NAMALWA (cell line): ENCODE results near the gene OR7A10.

Experiments used
- DNase-seq: peaks from one replicate; pipeline ENCODE4 v3.0.0-alpha.2; 2015; ENCODE audit warnings: low spot score

Gene OR7A10

DNA sequence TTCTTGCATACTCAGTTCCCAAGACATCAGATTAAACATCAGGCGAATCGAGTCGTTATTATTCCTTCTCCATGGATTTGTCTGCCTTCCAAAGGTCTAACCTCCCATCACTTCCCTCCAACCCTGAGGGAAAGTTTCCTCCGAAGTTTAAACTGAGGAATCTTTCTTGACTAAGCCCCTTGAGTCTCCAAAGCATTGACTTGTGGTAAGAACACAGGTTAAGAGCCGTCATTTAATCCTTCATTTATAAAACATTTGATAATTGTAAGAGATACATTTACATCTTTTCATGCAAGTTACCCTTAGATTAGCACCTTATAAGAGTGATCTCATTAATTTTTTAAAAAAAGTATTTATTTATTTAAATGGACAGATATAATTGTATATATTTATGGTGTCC lies at the start of gene OR7A10:
TSS of gene OR7A10 (minus strand) at position 101 of the 400 bp plus-strand sequence. CDS start 7,045 bp downstream, outside the sequence.
- DNase-seq, result no peak

DNA sequence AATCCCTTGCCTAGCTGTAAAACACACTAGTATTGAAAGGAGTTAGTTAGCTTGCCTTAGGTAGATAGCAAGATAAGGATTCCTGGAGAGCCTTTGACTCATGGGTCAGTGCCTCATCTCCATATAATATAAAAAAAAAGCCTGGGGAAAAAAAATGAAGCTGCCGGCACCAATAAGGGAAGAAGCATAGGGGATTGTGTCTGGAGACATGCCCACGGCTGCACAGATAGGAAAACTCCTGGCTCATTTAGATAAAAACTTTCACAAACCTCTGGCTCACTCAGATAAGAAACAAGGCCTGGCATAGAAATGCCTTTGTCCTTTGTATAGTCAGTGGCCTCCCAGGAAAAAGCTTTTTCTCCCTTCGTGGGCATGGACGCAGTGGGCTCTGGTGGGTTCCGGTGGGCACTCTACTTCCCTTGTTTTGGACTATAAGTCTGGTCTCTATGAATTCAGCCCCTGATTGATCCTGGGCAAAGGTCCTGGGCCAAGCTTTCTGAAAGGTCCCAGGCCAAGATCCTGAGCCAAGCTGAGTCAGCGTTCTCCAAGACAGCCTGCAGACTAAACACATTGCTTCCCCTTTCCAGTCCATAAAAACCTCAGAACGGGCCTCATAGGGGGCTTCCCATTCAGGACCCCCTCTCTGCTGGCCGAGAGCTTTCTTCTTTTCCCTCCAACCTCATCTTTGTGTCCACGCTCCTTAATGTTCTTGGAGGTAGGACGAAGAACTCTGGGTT lies 42.1 kb upstream of the OR7A10 start:
- DNase-seq, result no peak

DNA sequence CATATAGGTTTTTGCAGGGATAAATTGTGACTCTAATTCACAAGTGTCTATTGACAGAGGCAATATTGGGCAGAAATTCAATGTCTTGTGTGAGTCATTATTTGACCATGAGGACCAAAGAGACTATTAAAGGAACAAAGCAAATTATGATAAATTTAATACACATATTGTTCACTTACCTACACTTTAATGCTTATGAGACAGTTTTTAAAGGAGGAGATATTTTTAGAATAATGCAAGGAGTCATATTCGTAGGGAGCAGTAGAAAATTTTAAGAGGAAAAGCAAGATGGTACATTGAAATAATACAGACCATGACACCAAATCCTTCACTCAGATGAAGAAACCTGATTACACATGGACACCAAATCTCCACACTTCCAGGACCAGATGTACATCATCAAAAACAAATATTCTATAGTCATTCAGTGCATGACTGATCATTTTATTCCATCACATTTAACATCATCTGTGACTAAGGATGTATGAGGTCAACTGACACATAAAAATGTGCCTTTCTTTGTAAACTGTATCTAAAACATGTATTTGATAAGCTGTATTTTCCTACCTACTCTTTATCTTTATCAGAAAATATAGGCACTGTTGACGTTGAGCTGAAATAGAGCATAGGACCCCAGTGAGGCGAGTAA lies 41.4 kb upstream of the OR7A10 start:
- DNase-seq, result no peak

DNA sequence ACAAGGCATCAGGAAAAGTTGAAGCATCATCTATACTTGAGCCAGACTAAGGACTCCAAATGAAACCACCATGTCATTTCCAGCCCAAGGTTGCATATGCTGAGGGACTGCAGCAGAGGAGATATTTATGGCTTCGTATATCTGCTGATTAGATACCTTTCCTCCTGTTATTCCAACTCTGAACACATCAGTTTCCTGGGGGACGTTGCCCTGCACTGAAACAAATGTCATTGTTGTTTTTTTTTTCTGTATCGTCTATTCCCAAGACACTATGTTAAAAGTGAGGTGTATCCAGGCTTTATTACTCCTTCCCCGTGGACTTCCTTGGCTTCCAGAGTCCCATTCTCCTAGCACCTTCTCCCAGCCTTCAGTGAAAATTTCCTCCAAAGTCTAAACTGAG lies 37.3 kb upstream of the OR7A10 start, which contains the start of gene OR7A17:
TSS of gene OR7A17 (minus strand) at position 101 of the 400 bp plus-strand sequence. CDS start 4,777 bp downstream, outside the sequence.
- DNase-seq, result no peak

DNA sequence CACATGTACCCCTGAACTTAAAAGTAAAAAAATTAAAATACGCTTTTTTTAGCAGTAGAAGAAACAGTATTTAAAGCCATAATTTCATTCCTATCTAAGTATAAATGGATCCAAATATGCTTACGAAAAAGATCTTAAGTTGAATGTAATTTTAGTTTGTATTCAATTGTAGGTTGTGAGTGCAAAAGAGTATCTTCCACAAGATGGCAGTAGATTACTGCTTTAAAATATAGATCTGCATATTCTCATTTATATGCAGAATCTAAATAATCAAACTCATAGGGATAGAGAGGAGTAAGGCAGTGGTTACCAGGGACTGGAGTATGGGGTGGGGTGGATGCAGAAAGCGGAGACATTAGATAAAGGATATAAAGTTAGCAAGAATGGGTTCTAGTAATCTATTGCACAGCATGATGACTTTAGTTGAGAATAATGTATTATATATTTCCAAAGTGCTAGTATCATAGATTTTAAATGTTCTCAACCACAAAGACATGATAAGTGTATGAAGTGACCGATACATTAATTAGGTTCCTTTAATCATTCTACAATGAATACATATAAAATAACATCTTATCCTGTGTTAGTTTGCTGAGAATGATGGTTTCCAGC lies 23.0 kb upstream of the OR7A10 start:
- DNase-seq, result peak; percentile 36

DNA sequence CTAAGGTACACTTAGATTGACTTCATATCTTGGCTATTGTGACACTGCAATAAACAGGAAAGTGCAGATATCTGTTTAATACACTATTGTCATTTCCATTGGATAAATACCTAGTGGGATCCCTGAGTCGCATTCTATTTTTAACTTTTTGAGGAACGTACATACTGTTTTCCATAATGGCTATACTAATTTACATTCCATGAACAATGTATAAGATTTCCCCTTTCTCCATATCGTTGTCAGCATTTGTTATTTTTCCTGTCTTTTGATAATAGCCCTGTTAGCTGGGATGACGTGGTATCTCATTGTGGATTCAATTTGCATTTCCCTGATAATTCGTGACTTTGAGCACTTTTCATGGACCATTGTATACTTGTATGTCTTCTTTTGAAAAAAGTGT lies 19.8 kb upstream of the OR7A10 start:
- DNase-seq, result no peak

DNA sequence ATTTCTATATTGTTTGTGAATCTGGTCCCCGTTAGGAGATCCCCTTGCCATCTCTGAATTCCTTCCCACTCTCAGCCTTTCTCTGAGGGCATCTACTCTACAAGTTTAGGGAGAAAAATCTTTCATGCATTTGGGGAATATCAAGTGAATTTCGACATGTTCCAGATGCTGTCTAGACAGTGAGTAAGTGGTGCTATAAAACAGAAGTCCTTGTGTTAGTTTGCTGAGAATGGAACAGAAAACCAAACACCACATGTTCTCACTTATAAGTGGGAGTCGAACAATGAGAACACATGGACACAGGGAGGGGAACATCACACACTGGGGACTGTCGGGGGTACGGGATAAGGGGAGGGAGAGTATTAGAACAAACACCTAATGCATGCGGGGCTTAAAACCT lies 5.1 kb downstream of the OR7A10 start:
- DNase-seq, result no peak

DNA sequence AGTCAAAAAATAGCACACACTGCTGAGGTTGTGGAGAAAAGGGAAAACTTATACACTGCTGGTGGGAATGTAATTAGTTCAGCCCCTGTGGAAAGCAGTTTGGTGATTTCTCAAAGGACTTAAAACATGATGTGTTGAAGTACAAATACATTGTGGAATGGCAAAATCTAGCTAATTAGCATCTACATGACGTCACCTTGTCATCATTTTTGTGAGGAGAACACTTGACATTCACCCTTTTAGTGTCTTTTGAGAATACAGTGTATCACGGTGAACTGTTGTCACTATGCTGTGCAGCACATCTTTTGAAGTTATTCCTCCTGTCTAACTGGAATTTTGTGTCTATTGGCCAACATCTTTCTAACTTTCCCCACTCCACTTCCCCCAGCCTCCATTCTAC lies 5.6 kb downstream of the OR7A10 start:
- no peak for DNase-seq

DNA sequence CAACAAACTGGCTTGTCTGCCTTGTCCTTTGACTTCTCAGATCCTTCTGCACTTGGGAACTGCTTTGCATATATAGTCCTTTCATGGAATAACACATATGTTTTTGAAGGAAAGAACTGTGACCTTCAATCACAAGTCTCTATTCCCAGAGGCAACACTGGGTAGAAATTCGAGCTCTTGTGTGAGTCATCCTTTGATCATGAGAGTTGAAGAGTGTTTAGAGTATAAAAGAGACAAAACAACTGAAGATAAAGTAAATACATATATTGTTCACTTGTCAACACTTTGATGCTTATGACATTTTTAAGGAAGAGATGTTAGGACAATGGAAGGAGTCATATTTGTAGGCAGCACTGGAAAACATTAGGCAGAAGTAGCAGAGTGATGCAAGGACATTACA lies 8.5 kb downstream of the OR7A10 start:
- DNase-seq, result no peak

DNA sequence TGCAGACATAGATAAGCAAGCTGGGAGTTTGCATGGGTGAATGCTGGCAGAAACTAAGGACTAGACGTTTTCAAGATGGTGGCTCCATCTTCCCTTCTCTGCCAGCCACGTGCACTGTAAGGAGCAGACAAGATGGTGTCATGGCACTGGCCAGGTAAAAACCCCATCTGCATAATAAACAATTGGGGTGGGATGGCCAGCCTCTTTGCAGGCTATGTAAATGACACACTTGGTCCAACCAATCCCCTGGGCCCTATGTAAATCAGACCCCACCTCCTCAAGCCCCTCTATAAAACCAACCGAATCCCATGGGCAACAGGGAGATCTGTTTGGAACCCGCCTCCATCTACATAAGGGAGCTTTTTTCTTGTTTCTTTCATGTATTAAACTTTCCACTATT lies 11.3 kb downstream of the OR7A10 start:
- DNase-seq, result no peak

DNA sequence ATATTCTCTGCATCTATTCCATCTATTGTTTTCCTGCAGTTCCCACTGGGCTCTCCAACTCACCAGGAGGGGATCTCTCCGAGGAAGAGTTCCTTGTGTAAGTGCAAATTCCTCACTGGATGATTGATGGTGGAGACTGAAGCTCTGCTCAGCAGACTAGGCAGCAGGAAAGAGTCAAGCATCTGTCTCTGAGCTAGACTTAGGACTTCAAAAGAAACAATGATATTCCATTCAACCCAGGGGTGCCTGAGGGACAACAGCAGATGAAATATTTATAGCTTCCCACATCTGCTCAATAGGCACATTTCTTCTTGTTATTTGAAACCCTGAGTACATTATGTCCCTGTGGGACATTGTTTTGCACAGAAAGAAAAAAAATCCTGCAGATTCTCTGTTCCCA lies 13.7 kb downstream of the OR7A10 start, which contains the start of the genes OR7A5 and OR7C1:
TSS of gene OR7A5 (minus strand) at position 175 of the 400 bp plus-strand sequence. CDS start 6,944 bp downstream, outside the sequence.
TSS of gene OR7C1 (minus strand) at position 175 of the 400 bp plus-strand sequence. CDS start 35,049 bp downstream, outside the sequence.
- no peak for DNase-seq

DNA sequence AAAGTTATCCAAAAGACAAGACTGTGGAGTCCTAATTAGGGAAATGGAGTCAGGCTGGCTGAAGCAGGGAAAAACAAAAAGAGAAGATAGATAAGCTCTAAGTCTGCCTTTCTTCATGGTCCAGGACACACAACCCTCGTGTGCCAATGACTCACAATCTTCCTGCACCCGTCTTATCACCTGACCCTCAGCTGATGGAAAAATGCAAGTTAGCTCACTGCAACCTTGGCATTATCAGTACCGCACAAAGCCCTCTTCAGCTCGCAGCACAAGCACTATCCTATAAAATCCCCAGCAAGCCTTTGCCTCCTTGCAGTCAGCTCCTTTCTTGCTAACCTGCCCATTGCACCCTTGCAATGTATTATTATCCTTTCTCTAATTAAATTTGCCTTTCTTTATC lies 18.0 kb downstream of the OR7A10 start:
- peak; percentile 9 for DNase-seq

DNA sequence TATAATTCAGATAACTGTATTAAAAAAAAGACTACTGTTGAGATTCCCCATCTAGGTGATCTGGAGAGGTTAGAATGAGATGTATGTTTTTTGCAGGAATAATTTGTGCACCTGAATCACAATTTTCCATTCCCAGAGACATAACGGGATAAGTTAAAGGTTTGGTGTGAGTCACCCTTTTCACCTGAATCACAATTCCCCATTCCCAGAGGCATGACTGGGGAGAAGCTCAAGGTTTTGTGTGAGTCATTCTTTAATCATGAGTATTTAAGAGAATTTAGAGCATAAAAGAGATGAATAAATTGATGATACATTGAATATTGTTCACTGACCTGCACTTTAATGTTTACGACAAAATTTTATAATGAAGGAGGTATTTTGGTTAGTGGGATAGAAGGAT lies 22.7 kb downstream of the OR7A10 start:
- no peak for DNase-seq

DNA sequence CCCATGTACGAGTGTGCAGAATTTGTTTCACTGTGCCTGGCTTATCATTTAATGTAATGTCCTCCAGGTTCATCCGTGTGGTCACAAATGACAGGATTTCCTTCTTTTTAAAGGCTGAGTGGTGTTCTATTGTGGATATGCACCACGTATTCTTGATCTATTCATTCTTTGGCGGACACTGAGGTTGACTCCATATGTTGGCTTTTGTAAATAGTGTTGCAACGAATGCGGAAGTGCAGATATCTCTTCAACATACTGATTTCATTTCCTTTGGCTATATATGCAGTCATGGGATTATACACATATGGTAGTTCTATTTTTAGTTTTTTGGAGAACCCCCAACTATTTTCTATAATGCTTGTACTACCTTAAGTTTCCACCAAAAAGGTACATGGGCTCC lies 26.8 kb downstream of the OR7A10 start:
- DNase-seq, result no peak

DNA sequence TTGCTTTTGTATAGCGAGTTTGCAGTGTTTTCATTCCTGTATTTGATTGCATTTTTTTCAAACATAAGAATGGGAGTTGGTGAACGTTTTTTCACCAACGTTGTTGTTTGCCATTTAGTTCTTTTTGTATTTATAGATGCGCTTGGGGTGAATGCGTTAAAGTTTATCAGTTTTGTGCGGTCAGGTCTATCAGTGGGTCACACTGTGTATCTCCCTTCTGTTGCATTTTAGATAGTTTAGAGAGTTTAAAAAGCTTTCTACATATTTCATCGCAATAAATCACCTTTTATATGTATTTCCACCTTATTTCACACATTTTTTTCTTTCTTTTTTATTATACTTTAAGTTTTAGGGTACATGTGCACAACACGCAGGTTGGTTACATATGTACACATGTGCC lies 30.1 kb downstream of the OR7A10 start:
- DNase-seq, result no peak

DNA sequence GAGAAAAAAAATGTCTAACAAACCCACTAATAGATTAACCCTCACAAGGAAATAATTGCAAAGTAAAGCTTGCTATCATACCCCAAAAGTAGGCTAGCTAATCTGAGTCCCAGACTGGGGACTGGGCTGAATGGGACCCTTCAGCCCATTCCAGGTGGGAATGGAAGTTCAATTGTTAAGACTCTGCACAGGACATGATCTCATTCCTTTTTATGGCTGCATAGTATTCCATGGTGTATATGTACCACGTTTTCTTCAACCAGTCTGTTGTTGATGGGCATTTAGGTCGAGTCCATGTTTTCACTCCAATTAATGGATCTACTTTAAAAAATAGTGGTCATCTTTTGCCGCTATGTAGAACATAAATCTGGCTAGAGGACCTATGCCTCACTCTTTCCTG lies 31.7 kb downstream of the OR7A10 start:
- DNase-seq, result no peak

DNA sequence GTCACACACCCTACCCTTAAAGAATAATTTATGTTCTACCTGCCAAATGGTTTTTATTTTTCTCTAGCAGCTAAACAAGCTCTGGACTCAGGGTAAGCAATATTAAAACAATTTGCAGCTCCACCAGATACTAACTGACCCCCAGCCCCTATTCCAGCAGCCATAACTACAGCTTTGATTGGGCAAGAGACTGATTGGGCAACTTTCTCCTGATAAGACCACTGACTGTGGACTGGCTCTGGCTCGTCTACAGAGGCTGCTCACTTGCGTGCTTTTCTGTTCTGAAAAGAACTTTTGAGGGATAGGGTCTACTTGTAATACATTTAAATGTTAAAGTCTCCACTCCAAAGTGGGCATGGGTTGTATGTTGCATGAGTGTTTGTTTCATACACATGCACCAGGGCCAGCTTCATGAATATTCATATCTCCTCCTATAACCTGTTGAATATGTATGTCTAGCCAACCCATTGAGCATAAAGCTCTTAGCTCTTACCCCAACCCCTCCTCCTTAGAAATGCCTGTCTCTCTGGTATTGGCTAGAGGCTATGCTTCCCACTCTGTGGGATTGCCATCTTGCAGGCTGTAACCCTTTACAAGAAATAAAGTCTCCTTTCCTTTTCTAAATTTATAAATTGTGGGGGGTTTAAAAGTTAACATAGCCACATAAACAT lies 33.6 kb downstream of the OR7A10 start:
- DNase-seq, result no peak

DNA sequence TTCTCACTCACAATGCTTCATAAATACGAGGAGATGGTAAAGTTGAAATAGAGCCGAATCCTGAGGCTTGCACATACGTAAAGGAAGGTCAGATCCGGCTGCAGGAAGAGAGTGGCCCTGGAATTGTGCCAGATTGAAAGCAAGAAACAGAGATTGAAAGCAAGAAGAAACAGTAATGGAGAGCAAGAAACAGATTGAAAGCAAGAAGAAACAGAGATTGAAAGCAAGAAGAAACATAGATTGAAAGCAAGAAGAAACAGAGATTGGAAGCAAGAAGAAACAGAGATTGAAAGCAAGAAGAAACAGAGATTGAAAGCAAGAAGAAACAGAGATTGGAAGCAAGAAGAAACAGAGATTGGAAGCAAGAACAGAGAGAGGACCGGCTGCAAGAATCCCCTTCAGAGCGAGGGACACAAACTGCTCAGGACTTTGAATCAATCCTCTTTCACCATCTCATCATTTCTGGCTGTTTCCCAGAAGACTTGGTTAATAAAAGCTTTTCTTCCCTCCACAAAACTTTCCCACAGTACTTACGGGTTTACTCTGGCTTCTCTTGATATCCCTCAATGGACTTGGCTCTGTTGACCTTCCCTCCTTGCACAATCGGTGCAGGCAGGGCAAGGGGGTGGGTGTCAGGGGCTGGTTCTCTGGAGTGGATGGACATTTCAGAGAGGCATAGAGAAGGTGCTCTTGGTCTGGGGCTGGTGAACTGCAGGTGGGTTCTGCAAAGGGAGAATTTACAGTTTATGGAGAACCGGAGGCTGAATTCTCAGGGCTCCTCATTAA lies 39.3 kb downstream of the OR7A10 start:
- no peak for DNase-seq

DNA sequence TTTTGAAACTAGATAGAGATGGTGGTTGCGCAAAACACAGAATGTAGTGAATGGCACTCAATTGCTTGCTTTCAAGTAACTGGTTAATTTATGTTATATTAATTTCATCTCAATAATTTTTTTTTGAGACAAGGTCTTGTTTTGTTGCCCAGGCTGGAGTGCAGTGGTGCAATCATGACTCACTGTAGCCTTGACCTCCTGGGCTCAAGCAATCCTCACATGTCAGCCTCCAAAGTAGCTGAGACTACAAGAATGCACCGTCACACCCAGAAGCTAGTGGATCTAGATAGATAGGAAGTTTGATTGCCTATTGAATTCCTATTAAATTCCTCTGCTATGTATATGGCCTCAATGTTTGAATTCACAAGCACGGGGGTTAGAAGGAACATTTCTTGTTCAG lies 44.0 kb downstream of the OR7A10 start:
- DNase-seq, result no peak

DNA sequence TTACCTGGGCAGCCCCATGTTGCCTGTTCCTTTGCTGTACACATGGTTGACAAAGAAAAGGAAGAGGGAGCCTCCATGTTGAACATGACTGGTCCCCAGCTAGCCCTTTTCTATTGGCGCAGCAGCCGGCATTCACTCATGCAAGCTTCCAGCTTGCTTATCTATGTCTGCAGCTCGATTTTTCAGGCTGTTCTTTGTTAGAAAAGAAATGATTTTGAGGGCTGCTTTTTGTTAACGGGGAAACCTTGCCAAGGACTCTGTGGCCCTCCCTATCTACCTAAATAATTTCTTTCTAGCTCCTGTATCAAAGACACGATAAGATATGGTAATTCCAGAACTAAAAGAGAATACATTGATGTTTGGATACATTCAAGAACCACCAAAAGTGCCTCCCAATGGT lies 50.0 kb downstream of the OR7A10 start:
- no peak for DNase-seq

DNA sequence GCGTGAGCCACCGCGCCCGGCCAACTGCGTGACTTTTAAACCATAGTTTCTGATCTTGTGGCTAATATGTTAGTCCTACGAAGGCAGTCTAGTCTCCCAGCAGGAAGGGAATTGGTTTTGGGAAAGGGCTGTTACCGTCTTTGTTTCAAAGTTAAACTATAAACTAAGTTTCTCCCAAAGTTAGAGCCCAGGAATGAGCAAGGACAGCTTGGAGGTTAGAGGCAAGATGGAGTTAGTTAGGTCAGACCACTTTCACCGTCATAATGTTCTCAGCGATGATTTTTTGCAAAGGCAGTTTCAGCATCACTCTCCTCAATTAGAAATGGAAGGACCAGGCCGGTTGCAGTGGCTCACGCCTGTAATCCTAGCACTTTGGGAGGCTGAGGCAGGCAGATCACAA lies 52.7 kb downstream of the OR7A10 start:
- DNase-seq, result no peak
